ENCODE results near the gene ANP32B.

DNA sequence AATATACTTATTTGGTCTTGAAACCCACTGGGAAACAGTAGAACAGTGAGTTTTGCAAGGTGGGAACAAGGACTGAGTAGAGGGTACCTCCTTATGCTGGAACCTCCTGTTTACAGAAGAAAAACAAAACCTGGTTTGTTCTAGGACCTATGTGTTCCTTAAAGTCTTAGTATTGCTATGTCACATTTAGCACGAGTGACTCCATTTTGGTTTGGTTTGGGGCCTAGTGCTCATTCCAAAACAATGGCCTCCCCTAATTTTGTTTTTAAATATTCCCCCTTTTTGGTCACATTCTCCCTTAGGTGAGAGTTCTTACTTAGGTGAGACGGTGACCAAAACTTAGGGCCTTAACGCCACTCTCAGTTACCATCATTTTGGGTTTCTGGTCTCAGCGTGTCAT is 67.2 kb downstream of the ANP32B start:
- no peak for TF ChIP-seq EZH2phosphoT487 (IDR thresholded peaks at IDR 0.05; ENCODE audit: unreplicated experiment)
- TF ChIP-seq, protein P1, sequence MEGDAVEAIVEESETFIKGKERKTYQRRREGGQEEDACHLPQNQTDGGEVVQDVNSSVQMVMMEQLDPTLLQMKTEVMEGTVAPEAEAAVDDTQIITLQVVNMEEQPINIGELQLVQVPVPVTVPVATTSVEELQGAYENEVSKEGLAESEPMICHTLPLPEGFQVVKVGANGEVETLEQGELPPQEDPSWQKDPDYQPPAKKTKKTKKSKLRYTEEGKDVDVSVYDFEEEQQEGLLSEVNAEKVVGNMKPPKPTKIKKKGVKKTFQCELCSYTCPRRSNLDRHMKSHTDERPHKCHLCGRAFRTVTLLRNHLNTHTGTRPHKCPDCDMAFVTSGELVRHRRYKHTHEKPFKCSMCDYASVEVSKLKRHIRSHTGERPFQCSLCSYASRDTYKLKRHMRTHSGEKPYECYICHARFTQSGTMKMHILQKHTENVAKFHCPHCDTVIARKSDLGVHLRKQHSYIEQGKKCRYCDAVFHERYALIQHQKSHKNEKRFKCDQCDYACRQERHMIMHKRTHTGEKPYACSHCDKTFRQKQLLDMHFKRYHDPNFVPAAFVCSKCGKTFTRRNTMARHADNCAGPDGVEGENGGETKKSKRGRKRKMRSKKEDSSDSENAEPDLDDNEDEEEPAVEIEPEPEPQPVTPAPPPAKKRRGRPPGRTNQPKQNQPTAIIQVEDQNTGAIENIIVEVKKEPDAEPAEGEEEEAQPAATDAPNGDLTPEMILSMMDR (conservative IDR thresholded peaks at IDR 0.05; ENCODE audit: low read depth in 2 of 2) = no peak
- TF ChIP-seq ZNF114 (CRISPR knock-in tag; IDR thresholded peaks at IDR 0.05) = no peak
- TF ChIP-seq CREB1 (CRISPR knock-in tag; IDR thresholded peaks at IDR 0.05; ENCODE audit: low read depth) = no peak
- no peak for TF ChIP-seq POLR2AphosphoS5 (IDR thresholded peaks at IDR 0.05; ENCODE audit: low read depth)
- no peak for TF ChIP-seq EZH2 (IDR thresholded peaks at IDR 0.05; ENCODE audit: low read depth, unreplicated experiment)
- no peak for TF ChIP-seq STAT1 (IDR thresholded peaks at IDR 0.05; ENCODE audit: unreplicated experiment)
- TF ChIP-seq, protein P2, sequence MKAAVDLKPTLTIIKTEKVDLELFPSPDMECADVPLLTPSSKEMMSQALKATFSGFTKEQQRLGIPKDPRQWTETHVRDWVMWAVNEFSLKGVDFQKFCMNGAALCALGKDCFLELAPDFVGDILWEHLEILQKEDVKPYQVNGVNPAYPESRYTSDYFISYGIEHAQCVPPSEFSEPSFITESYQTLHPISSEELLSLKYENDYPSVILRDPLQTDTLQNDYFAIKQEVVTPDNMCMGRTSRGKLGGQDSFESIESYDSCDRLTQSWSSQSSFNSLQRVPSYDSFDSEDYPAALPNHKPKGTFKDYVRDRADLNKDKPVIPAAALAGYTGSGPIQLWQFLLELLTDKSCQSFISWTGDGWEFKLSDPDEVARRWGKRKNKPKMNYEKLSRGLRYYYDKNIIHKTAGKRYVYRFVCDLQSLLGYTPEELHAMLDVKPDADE (IDR thresholded peaks at IDR 0.05) = no peak
- TF ChIP-seq, protein P3, sequence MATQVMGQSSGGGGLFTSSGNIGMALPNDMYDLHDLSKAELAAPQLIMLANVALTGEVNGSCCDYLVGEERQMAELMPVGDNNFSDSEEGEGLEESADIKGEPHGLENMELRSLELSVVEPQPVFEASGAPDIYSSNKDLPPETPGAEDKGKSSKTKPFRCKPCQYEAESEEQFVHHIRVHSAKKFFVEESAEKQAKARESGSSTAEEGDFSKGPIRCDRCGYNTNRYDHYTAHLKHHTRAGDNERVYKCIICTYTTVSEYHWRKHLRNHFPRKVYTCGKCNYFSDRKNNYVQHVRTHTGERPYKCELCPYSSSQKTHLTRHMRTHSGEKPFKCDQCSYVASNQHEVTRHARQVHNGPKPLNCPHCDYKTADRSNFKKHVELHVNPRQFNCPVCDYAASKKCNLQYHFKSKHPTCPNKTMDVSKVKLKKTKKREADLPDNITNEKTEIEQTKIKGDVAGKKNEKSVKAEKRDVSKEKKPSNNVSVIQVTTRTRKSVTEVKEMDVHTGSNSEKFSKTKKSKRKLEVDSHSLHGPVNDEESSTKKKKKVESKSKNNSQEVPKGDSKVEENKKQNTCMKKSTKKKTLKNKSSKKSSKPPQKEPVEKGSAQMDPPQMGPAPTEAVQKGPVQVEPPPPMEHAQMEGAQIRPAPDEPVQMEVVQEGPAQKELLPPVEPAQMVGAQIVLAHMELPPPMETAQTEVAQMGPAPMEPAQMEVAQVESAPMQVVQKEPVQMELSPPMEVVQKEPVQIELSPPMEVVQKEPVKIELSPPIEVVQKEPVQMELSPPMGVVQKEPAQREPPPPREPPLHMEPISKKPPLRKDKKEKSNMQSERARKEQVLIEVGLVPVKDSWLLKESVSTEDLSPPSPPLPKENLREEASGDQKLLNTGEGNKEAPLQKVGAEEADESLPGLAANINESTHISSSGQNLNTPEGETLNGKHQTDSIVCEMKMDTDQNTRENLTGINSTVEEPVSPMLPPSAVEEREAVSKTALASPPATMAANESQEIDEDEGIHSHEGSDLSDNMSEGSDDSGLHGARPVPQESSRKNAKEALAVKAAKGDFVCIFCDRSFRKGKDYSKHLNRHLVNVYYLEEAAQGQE (IDR thresholded peaks at IDR 0.05; ENCODE audit: unreplicated experiment) = no peak
- TF ChIP-seq NANOG (IDR thresholded peaks at IDR 0.05; ENCODE audit: borderline replicate concordance) = no peak
- TF ChIP-seq, protein P4, sequence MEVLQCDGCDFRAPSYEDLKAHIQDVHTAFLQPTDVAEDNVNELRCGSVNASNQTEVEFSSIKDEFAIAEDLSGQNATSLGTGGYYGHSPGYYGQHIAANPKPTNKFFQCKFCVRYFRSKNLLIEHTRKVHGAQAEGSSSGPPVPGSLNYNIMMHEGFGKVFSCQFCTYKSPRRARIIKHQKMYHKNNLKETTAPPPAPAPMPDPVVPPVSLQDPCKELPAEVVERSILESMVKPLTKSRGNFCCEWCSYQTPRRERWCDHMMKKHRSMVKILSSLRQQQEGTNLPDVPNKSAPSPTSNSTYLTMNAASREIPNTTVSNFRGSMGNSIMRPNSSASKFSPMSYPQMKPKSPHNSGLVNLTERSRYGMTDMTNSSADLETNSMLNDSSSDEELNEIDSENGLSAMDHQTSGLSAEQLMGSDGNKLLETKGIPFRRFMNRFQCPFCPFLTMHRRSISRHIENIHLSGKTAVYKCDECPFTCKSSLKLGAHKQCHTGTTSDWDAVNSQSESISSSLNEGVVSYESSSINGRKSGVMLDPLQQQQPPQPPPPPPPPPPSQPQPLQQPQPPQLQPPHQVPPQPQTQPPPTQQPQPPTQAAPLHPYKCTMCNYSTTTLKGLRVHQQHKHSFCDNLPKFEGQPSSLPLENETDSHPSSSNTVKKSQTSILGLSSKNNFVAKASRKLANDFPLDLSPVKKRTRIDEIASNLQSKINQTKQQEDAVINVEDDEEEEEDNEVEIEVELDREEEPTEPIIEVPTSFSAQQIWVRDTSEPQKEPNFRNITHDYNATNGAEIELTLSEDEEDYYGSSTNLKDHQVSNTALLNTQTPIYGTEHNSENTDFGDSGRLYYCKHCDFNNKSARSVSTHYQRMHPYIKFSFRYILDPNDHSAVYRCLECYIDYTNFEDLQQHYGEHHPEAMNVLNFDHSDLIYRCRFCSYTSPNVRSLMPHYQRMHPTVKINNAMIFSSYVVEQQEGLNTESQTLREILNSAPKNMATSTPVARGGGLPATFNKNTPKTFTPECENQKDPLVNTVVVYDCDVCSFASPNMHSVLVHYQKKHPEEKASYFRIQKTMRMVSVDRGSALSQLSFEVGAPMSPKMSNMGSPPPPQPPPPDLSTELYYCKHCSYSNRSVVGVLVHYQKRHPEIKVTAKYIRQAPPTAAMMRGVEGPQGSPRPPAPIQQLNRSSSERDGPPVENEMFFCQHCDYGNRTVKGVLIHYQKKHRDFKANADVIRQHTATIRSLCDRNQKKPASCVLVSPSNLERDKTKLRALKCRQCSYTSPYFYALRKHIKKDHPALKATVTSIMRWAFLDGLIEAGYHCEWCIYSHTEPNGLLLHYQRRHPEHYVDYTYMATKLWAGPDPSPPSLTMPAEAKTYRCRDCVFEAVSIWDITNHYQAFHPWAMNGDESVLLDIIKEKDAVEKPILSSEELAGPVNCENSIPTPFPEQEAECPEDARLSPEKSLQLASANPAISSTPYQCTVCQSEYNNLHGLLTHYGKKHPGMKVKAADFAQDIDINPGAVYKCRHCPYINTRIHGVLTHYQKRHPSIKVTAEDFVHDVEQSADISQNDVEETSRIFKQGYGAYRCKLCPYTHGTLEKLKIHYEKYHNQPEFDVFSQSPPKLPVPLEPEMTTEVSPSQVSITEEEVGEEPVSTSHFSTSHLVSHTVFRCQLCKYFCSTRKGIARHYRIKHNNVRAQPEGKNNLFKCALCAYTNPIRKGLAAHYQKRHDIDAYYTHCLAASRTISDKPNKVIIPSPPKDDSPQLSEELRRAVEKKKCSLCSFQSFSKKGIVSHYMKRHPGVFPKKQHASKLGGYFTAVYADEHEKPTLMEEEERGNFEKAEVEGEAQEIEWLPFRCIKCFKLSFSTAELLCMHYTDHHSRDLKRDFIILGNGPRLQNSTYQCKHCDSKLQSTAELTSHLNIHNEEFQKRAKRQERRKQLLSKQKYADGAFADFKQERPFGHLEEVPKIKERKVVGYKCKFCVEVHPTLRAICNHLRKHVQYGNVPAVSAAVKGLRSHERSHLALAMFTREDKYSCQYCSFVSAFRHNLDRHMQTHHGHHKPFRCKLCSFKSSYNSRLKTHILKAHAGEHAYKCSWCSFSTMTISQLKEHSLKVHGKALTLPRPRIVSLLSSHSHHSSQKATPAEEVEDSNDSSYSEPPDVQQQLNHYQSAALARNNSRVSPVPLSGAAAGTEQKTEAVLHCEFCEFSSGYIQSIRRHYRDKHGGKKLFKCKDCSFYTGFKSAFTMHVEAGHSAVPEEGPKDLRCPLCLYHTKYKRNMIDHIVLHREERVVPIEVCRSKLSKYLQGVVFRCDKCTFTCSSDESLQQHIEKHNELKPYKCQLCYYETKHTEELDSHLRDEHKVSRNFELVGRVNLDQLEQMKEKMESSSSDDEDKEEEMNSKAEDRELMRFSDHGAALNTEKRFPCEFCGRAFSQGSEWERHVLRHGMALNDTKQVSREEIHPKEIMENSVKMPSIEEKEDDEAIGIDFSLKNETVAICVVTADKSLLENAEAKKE (CRISPR knock-in tag; IDR thresholded peaks at IDR 0.05) = no peak
- TF ChIP-seq JUNB (IDR thresholded peaks at IDR 0.05; ENCODE audit: unreplicated experiment) = no peak

Data from GM23338 (cell line).